C4-2B (cell line): ENCODE measurements around the gene UBE2D4.
"Not testable (repeated sequence)": the region's sequence is repeated elsewhere in the genome, so short reads cannot be mapped to it uniquely, and the experiment has no call there.

Source experiments
- H3K27ac ChIP-seq: fragments of 450-650 bp; 2 replicates; pipeline ENCODE4 v1.5.1; 2017
- CTCF ChIP-seq: fragments of 450-650 bp; conservative IDR thresholded peaks from 2 replicates; pipeline ENCODE4 v1.5.1; 2017; ENCODE audit warnings: mild to moderate bottlenecking
- ZFX ChIP-seq: fragments of 450-650 bp; IDR thresholded peaks from 2 replicates; pipeline ENCODE4 v1.6.1; 2017

Gene UBE2D4

GRCh38 chr7:43977525-43977924, 51.3 kb downstream of the UBE2D4 start:
- H3K27ac ChIP-seq: no peak overlapping the region
- no peak for TF ChIP-seq CTCF
- no peak for TF ChIP-seq ZFX

- not testable (repeated sequence) for H3K27ac ChIP-seq
Observed at GRCh38 chr7:43978102-43978501, 51.9 kb downstream of the UBE2D4 start.

DNA sequence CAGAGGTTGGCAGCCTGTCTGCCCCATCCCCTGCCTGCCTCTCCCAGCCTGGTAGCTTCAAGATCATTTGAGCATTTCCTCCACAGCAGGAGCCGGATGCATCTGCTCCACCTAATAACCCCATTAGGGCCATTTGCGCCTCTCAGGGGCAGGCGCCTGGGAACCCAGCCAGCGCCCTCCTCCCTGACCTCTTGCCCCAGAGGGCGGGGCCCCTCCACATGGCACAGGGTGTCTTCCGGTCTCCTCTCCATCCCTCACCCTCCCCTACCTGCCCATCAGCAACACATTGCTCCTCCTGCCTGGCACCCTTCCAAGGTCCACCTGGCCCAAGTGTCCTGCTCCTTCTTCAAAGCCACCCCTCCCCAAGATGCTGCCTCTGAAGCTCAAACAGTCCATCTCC, 56.6 kb downstream of the UBE2D4 start:
- H3K27ac ChIP-seq: not testable (repeated sequence)

GRCh38 chr7:43983736-43984135, 57.5 kb downstream of the UBE2D4 start:
- H3K27ac ChIP-seq: not testable (repeated sequence)

DNA sequence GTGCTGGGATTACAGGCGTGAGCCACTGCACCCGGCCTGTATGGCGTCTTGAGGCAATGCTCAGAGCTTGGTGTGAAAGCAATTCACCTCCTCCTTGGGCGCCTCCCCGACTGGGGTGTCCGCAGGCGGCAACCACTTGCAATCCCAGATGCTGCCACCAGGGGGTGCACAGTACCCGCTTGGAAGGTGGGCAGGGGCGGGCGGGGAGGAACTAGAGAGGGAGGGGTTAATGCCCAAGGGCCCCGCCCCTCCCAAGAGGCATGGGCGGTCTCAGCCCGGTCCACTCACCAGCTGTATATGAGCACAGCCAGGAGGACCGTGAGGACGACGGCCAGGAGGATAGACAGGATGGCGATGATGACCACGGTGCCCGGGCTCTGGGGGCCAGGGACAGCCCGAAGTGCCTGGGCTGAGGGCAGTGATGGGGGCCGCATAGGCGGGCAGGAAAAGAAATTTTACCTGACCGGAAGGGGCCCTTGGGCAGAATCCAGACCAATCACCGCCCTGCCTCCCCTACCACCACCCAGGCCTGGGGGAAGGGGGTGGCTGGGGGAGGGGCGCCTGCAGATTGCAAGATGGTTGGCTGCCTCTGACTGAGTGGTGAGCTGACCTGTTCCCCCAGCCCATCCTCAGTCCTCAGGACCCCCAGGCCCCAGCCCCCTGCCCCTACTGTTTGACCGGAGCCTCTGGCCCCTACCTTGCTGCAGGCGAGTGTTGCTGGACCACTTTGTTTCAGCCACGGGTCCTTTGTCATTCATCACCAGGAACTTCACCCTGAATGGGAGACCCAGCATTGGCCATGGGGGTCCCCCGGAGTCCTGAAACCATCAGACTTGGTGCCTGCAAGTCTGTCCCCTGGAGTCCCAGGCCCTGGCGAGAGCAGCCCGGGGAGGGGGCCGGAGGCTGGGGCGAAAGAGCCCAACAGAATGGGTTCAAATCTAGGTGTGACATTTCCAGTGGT, 59.9 kb downstream of the UBE2D4 start:
- peak; percentile 43; the same call in 1 of the 2 replicates for TF ChIP-seq CTCF
- not testable (repeated sequence) for H3K27ac ChIP-seq

DNA sequence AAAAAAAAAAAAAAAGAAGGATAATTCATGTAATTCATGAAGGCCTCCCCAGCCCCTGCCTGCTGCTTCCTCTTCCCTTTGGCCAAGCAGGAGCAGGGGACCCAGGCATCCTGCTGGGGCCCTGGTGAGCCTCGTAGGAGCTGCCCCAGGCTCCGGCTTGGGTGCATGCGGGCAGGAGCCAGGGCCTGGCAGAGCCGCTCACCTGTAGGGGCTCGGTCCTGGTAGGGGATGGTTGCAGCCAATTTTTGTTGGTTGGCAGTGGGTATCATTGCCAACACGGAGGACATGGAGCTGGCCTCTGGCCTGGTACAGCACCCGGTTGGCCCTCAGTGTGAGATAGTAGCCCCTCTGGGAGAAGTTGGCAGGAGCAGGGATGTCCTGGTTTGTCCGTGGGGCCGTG, 61.2 kb downstream of the UBE2D4 start:
- not testable (repeated sequence) for H3K27ac ChIP-seq

- not testable (repeated sequence) for H3K27ac ChIP-seq
Observed at GRCh38 chr7:43990011-43990585, 63.9 kb downstream of the UBE2D4 start.

DNA sequence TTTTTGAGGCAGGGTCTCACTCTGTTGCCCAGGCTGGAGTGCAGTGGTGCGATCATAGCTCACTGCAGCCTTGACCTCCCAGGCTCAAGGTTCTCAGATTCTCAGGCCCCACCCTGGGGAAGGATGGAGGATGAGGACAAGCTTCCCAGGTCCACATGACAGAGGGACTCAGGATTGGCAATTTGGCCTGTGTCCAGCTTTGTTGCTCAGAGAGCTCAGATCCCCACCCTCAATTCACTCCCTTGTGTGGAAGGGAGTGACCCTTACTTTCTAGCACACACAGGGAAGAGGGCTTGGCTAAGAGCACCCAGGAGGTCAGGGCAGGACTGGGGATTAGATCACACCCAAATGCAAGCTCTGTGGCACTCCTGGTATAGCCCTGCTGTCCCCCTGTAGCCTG, 64.6 kb downstream of the UBE2D4 start:
- H3K27ac ChIP-seq: not testable (repeated sequence)

- H3K27ac ChIP-seq: not testable (repeated sequence)
Observed at GRCh38 chr7:43992896-43993295, 66.7 kb downstream of the UBE2D4 start.

GRCh38 chr7:43994681-43995080, 68.4 kb downstream of the UBE2D4 start:
- not testable (repeated sequence) for H3K27ac ChIP-seq

GRCh38 chr7:43997532-43997931, 71.3 kb downstream of the UBE2D4 start, which contains the start of gene SPDYE1:
SPDYE1 (plus strand) TSS chr7:43997897; CDS start chr7:43999950, 2,053 bp downstream.
- not testable (repeated sequence) for H3K27ac ChIP-seq
